UCSD-AML1 (cell line): ENCODE results near the gene WWOX.

Source experiments
- DNase-seq: peaks from one replicate; lab custom pipeline; 2025; ENCODE audit not compliant: unreplicated experiment; lab: John Stamatoyannopoulos, UW

Gene WWOX

DNA sequence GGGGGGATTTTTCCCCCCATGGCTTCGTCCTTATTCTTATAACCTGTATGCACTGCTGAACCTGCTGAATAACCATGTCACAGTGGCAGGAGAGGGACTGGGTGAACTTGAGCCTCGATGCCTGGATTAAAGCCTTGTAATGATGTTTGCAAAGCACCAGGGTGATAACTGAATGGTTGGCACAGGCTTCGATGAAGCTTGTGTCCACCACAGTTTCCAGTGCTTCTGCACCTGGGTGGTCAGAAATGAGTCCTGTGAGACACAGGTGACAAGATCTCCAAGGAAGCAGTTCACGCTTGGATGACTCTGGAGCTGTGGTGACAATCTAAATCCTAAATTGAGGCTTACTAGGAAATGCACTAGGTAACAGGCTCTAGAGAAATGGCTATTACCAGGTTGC is 771.8 kb downstream of the WWOX start:
- no peak for DNase-seq

DNA sequence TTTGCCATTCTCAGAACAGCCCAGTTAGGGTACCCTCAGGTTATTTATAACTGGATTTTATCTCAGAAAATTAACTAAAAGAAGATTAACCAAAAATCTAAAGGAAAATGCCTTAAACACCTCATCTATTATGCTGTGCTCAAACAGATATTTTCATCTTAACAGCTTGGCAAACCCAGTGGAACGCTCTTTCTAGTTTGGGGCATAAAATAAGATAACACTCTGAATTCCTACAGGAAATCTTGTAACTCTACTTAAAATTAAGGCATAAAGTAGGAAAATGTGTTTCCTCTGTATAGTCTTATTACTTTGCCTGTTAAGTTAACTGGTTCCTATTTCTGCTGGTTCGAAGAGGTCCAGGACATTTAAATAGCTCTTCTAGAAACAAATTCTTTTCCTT is 777.2 kb downstream of the WWOX start:
- DNase-seq, result no peak

DNA sequence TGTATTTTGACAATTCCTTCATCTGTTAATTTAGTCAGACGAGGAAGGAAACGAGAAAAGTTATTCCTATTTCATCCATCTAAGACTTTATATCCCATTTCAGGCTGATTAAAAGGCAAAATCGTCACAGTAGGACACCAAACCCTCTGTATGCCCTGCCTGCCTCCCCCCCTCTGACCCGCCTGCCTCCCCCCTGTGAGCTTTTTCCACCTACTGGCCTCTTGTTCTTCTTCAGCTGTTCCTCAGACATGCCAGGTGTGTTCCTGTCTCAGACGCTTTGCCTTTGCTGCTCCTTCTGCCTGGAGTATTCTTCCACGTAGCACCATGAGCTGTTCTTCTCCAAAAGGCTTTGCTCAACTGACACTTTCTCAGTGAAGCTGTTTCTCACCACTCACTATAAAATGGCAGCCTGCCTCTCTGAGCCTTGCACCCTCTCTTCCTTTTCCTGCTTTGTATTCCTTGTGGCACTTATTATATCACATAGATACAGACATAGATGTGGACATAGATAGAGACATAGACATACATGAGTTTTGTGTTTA is 777.7 kb downstream of the WWOX start:
- no peak for DNase-seq

DNA sequence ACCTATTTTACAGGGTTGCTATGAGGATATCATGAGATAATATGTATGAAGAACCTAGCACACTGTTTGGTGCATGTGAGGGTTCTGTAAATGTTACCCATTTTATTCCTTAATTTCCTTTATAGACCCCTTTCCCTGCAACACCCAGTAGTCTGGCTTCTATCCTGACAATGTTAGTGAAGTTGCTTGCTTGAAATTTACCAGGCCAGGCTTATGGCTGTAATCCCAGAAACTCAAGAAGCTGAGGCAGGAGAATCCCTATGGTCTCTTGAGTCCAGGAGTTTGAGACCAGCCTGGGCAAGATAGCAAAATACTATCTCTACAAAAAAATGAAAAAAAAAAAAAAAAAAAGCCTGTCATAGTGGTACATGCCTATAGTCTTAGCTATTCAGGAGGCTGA is 779.1 kb downstream of the WWOX start:
- DNase-seq, result no peak

DNA sequence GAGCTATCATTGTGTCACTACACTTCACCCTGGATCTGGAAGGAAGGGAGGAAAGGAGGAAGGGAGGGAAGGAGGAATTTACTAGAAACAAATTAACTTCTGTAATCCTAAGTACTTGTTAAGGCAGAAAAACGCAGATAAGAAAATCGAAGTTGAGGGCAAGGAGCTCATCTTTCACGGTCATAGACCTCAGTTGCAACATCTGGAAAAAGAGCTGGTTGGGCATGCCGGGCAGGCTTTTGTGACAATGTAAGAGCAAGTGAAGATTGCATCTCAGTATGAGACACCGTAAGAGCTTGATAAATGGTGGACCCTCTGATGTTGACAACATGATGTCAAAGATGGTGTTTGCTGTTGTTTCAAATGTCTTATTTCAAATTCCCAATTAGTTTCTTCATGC is 779.6 kb downstream of the WWOX start:
- DNase-seq, result no peak

DNA sequence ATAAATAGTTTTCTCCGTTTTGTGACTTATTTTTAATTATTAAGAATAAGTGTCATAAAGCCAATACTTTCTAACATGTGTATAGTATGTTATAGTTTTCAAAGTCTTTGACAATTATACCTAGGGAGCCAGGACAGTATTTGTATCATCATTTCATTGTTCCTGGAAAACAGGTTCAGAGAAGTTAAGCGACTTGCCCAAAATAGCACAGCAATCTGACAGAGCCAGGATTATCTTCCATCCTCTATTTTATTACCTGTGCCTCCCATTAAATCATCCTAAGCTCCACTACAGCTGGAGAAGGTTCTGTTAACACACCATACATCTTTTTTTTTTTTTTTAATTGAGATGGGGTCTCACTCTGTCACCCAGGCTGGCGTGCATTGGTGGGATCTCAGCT is 782.7 kb downstream of the WWOX start:
- DNase-seq, result no peak

DNA sequence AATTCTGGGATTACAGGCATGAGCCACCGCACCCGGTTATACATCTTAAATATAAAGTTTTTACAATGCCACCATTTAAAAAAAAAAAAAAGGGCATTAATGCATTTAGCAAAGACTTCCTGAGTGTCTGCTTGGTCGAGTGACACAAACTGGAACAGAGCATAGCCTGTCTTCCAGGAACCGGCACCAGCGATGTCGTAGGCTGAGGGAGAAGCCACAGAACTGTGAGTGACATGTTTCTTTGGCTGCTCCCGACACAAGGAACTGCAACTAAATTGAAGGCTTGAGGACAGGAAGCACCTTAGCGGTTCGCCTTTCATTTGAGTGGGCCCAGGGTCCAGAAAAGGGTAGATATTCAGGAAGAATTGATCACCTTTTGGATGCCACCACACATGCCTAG is 783.3 kb downstream of the WWOX start:
- no peak for DNase-seq

DNA sequence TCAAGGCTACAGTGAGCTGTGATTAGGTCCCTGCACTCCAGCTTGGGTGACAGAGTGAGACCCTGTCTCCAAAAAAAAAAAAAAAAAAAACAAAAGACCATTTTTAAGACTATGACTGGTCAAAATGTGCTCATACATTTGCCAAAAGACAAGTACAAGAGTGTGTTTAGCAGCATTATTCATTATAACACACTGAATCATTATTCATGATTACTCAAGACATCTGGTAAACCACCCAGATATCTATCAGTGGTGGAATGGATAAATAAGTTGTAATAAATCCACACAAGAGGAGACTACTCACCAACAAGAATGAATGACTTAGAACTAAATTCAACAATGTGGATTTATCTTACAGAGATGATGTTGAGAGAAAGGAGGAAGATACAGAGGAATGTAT is 784.8 kb downstream of the WWOX start:
- no peak for DNase-seq

DNA sequence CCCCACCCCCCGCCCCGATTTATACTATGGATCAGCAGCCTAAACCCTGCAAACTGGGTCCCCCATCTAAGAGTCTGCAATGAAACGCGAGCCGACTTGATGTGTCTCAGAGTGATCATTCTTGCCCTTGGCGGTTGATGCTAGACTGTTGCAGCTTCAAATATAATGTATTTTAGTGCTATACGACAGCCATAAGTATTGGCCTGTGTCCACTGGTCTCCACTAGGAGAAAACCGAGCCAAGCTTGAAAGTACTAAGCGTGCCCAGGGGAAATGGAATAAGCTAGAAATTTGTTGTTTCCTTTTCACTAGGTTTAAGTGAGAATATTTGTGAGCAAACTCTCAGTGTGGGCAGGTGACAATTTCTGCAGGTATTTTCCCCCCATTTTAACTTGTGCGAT is 789.9 kb downstream of the WWOX start:
- no peak for DNase-seq

DNA sequence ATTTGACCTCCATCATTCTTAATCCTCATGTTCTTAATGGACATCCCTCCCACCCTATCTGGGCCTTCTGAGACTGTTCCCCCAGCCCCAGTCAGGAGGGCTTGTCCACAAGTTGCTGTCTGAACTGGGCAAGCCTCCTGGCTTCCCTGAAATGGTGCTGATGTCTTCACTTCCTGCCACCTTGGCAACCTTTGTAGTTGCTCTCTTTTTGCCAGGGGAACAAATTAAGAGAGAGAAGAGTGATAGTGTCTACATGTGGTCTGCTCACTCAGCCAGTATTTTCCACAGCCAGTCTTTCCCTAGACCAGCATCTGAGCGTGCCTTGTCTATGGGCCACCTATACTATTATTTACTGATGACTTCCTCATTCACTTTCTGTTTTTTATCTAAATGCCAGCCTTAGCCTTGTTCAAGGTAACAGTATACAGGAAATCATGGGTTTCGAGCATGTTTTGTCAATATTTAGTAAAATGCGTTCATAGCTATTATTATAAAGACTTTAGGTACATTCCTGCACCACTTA is 791.0 kb downstream of the WWOX start:
- no peak for DNase-seq

DNA sequence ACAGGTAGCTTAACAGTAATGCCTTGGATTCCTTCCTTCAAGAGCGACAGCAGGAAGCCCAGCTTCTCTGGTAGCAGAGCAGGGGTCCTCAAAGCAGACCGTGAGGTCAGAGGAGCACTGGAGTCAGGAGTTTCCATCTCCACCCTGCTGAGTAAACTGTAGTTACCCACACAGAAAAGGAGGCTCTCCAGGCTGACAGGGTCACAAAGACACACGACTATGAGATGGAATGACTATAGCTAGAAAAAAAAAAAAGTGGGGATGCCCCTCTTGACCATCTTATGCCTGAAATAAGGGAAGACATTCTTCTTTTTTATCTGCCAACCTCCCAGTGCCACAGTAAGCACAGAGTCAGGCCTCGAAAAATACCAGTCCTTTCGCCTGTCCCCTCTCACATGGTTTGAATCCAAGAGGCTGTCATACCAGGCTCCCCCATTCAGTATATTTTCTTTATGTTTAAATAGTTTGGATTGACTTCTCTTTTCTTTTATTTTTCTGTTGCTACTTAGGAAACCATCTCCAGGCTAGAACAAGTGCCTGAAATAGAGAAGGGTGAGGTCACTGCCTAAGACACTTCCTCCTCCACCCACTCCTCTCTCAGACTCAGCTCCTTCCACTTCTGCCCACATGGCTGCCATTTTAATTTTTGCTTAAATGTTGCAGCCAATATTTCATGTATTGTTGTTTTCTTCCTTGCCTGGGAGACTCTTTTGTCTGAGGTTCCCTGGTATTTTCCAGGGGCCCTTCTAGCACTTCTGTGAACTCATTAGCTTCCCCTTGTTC is 793.7 kb downstream of the WWOX start:
- DNase-seq, result no peak

DNA sequence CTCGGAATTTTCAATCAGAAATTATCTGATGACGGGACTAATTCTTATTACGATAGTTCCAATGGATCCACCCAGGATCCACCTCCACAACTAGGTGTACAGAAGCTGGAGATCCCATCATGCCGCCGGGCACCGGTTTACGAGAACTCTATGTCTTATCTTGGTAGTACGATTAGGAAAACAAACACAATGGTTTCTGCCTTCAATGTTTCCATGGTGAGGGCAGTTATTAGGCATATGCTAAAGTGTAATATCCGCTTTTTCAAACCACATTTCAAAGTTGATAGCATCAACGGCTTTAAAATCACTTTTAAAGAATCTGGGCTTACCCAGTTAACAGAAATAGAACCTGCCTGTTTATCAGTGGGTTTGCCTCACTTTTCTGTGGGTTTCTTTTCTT is 795.4 kb downstream of the WWOX start:
- DNase-seq, result no peak

DNA sequence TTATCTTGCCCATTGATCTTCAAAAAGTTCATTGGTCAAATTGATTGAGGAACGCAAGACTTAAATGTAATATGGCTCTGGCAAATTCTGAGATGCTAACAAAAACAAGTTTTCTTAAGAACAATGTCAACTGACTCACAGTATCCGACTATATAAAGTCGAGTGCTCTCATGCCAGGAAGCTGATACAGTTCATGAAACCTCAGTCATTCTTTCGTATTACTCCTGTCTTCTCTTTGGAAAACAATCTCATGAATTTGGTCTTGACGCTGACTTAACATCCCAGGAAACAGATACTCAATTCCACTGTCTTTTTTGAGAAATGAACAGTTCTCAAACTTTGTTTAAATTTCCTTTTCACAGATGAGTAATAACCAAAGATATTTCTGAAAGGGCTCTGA is 796.2 kb downstream of the WWOX start:
- no peak for DNase-seq

DNA sequence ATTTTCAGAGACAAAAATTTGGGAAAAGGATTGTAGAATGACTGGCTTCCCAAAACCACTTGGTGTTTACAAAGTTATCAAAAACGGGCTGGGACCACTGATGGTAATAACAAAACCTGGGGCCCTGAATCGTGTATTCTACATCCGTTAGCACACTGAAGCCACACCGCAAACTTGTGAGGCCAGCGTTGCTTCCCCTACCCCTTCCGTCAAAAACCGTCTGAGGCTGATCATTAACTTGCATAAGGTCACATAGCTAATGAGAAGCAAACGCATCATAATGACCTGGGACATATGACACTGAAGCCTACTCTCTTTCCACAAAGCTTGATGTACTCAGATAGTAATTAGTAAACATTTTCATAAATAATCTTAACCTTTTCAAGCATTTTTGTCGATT is 796.8 kb downstream of the WWOX start:
- peak; percentile 10 for DNase-seq

DNA sequence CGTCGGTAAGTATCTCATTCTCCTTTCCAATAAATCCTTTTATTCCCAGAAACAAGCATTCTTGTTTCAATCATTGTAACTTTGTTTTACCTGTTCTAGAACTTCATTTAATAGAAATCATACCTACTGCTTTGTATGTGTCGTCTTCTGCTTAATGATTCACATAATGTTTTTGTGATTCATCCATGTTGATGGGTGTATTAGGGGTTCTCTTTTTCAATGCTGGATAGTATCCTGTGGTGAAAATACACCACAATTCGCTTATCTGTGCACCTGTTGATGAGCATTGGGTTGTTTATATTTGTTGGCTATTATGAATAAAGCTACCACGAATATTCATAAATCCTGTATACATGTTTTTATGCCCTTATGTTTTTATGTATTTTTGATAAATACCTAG is 797.8 kb downstream of the WWOX start:
- no peak for DNase-seq

DNA sequence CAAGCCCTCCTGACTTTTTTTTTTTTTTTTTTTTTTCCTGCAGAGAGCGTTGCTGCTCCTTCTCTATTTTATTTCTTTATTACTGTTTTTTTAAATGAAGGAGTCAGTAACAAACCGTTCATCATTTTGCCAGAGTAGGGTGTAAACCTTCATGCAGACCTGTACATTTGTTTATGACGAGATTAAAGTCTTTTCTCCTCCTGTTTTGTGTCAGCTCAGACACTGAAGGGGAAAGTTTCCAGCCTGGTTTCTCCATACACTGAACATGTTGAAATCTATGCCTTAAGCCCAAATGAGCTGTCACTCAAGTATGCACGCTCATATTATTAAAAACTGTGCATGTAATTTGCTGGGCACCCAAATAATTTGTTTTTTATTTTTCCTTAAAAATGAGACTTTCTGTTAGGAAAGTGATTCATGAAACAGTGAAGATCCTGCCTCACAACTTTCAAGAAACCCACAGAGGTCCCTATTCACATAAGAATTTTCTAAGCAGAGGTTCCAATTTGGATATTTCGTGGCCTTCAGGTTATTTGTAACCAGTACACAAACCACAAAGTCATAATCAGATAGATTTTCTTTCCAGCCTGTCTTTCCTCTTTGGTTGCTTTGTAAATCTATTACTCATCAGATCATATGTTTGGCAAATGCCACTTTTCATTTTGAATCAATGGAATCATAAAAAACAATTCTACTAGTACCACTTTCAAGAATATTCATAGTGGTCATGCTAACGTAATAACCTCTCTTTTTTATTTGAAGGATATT is 800.8 kb downstream of the WWOX start:
- no peak for DNase-seq

DNA sequence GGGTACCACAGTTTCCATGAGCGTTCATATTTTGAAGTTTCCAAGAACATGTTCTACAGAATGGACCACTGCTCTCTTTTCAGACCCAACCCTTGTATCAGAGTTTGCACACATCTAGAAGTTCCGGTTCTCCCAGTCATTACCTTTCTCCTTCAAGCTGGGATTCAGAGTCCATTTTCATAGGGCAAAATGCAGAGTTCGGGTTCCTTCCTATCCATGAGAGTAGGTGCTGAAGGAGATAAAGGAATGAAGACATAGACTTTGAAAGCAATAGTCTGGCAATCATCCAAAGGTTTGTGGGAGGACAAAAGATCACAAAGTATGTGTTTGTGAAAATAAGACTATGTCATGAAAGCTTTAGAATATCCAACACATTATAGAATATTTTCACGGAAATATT is 801.5 kb downstream of the WWOX start:
- DNase-seq, result no peak

DNA sequence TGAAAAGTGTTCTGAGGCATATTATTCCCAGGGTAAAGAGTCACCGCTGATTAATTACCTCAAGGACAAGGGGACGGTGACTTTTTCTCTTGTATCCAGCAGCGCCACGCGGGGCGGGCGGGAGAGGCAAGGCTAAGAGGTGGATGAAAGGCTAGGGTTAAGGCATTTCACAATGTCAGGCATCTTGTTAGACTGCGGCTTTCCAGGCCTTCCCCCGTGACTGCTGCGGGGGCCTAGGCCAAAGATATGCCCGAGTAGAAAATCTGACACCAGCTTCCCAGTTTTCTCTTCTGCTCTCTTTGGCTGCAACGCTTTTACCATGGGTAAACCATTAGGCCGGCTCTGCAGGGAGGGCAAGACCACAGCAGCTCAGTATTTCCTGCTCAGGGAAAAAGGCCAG is 802.9 kb downstream of the WWOX start:
- DNase-seq, result no peak

DNA sequence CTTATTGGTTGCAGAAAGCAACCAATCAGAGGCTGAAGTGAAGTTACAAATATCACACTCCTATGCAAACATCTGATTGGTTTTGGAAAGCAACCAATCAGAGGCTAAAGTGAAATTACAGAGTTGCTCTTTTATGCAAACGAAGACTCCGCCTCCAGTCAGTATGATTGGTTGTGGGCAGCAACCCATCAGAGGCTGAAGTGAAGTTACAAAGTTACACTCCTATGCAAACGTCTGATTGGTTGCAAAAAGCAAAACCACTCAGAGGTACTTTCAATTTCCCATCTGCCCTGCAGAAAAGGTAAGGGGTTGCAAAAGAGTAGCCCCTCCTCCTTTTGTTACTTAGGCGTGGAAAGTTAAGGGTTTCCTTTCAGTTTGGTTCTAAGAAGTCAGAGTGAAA is 803.8 kb downstream of the WWOX start:
- no peak for DNase-seq

DNA sequence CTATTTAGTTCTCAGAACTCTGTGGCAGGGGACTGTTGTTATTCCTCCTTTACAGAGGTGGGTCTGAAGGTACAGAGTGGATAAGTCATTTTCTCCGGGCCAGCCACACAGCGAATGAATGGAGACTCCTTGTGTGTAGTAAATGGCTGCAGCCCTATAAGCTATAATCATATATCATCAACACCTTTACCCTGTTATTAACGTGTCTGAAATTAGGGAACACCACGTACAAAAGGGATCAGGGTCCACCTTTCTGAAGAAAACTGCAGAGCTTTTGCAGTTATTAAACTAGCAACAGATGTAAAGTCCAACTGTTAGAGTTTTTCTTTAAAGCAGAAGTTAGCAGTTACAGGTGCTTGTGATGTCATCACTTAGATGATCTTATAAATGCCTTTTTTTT is 804.4 kb downstream of the WWOX start:
- DNase-seq, result no peak

DNA sequence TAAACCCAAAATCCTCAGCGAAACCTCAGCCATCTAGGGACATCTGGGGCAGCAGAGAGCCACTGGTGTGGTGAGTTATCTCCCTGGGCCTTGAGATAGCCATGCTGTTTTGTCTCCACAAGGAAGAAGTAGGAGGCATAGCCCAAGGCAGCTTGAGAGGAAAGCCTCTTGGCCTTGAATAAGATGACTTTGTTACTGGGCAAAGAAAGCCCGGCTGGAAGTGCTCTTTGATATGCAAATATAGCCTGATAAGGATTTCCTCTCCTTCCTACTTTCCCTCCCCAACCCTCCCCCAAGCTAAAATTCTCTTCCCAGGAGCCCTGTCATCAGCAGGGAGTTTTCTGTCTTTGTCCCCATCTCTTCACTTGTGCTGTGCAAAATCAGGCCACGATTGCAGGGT is 806.7 kb downstream of the WWOX start:
- DNase-seq, result no peak

DNA sequence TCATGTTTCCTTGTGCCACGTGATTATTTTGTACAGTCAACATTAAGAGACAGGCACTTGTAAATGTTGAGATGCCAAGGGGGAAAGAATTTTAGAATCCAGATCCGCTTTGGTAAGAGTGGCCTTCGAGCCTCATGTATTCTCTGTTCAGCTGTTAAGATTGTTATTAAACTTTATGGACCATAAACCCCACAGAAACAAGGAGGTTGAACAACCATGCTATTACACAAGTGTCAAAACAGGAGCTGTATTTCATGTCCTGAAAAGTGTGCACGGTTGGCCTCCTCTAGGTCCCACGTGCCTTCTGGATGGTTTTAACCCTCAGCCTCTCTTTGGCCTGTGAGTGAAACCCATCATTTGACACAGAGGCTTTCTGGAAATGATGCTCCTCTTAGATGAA is 809.8 kb downstream of the WWOX start:
- no peak for DNase-seq
